Erythroblast (primary cell): ENCODE data around the gene DLGAP4.

ENCODE experiments used
- DNase-seq, 2 experiments: peaks; one replicate each; lab custom pipeline; 2025; lab: John Stamatoyannopoulos, UW
- GATA1 ChIP-seq: IDR thresholded peaks from 2 replicates; pipeline ENCODE4 v1.6.1; 2011; ENCODE audit warnings: low read depth, mild to moderate bottlenecking, control low read depth, low read length, moderate library complexity
- POLR2A ChIP-seq: IDR thresholded peaks from 2 replicates; pipeline ENCODE4 v1.6.1; 2011; ENCODE audit warnings: mild to moderate bottlenecking, low read length

The DLGAP4 gene

DNA sequence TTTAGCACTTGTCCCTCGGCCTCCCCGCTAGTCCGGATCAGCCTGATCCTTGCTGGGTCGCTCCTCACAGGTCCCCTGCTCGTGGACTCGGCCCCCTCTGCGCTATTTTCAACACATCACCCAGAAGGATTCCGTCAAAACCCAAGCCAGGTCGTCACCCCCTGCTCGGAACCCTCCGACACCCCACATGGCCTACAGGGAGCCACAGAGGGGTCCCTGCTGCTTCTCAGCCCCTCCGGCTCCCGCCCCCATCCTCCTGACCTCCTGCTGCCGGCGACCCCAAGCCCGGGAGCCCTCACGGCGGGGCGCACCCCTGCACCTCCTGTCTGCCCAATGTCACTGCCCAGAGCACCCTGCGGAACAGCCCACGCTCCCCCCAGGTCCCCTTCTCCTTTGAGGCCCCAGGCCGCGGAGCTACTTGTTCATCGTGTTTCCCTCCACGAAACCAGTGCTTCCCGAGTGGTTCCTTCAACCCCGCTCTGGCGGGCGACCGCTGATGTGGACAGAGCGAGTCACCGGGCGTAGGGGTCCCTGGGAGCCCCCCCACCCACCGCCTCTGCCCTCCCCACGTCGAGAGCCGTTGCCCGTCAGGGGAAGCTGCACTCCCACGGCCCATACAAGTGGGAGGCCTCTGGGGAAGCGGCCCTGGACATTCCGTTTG is 234.5 kb downstream of the DLGAP4 start:
- TF ChIP-seq GATA1, result no peak
- TF ChIP-seq POLR2A, result no peak
- DNase-seq, result no peak

DNA sequence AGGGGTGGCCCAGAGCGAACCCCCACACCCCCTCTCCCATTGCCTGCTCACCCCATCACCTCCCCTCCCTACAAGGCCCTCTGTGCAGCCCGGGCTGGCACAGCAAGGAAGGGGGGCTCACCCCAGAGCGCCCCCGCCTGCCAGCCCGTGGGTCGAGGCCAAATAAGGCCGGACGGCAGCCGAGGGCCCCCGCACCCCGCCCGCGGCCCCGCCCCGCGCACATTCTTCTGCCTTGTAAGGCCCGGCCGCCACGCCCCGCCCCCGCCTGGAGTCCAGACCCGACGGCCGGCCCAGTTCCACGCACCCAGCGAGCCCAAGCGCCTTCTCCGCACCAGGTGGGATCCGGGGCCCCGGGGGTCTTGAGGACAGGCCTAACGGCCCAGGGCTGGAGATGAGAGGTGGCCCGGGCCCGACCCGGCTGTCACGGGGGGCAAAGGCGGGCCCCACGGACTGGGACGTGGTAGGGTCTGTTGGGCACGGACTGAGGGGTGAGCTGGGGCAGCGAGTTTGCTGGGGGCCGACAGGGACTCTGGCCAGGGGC is 235.2 kb downstream of the DLGAP4 start, which contains the start of gene MYL9:
Gene MYL9 (plus strand): TSS at position 293 of the 541 bp plus-strand sequence. CDS start 3,366 bp downstream, outside the sequence.
- TF ChIP-seq POLR2A (no peak), GATA1 (no peak)
- DNase-seq, result peak; percentile 32 to 49

DNA sequence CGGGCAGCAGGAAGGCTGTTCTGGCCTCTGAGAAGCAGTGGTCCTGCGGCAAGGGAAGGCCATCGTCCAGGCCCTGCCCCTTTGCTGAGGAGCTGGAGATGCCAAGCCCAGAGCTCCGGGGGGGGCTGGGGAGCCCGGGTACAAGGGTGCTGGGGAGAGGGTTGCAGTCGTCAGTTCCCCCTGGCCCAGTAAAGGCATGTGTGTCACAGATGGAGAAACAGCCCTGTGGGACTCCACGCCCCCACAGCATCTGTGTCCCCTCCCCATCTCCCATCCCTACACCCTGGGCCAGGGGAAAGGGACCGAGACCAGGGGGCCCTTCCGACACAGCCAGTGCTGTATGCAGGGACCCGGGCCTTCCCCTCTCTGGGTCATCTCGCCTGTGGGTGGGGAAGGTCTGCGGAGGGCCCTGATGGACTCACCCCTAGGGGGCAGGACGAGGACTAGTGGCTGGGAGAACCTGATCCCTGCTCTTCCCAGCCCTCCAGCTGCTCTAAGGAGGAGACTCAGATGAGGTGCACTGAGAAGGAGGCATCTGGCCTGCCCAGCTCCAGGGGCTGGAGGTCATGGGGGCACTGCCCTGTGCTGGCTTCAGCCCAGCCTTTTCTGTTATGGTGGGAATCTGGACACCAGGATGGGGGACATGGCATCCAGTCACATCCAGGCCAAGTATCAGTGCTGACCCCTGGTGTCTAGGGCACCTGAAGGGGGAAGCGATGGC is 235.8 kb downstream of the DLGAP4 start:
- TF ChIP-seq GATA1, result no peak
- TF ChIP-seq POLR2A, result no peak
- no peak for DNase-seq

DNA sequence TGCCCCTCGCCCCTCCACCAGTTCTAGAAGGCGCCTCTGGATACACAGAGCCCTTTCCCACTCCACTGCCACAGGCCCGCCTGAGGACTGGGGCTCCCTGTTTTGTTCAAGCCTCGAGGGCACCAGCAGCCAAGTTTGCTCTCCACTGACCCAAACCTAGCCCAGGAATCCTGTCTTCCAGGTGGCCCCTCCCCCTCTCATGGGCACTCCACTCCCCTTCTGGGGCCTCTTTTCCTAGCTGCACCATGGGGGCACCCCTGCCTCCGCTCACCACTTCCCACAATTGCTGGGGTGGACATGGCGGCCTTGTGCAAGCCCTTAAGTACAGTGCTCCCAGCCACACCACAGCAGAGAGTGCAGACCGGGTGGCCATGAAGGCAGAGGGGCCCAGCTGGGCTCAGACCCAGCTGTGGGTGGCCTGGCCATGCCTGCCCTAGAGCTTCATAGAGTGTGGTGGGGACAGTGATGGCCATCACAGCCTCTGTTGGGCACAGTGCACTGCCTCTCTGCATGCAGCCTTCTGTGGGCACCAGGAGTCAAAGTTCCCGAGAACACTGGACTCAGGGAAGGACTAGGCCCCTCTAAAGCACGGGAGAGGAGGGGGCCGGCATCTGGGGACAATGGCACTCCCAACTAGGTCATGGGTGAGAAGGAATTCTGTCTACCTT is 236.5 kb downstream of the DLGAP4 start:
- TF ChIP-seq GATA1 (no peak), POLR2A (no peak)
- no peak for DNase-seq

DNA sequence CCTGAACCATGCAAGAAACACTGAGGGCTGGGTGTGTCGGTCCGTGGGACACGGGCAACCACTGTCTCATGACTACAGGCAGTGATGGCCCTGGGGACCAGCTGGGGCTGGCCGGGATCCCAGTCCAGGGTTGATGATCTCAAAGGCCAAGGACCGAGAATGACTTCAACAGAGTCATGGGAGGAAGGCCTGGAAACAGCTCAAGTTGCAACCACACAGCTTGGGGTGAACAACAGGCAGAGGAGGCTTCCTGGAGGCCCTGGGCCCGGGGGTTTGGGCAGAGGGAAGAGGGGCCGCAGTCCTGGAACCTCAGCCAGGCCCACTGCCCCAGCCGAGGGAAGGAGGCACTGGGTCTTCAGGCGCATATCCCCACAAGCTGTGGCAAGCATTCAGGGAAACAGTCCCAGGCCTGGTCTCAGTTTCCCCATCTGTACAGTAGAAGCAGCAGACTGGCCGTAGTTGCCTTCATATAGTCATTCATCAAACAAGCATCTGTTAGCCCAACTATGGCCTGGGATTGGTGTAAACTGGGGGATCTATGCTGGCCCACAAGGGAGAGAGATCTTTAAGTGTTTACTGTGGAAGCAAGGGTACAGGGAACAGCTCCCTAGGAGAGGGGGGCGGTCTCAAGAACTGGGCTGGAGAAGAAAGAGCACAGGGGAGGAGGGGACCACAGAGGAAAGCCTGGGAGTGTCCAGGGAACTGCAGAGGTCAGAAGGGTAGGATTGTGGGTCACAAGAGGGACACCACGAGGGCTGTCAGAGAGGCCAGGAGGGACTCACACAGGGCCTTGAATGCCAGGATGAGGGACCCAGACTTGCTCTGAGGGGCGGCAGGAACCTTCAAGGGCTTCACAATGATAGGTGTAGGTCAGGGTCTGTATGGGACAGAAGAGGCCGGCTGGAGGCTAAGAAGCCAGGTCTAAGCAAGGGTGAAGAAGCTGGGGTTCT is 237.3 kb downstream of the DLGAP4 start:
- DNase-seq, result no peak
- no peak for TF ChIP-seq POLR2A
- TF ChIP-seq GATA1, result no peak

DNA sequence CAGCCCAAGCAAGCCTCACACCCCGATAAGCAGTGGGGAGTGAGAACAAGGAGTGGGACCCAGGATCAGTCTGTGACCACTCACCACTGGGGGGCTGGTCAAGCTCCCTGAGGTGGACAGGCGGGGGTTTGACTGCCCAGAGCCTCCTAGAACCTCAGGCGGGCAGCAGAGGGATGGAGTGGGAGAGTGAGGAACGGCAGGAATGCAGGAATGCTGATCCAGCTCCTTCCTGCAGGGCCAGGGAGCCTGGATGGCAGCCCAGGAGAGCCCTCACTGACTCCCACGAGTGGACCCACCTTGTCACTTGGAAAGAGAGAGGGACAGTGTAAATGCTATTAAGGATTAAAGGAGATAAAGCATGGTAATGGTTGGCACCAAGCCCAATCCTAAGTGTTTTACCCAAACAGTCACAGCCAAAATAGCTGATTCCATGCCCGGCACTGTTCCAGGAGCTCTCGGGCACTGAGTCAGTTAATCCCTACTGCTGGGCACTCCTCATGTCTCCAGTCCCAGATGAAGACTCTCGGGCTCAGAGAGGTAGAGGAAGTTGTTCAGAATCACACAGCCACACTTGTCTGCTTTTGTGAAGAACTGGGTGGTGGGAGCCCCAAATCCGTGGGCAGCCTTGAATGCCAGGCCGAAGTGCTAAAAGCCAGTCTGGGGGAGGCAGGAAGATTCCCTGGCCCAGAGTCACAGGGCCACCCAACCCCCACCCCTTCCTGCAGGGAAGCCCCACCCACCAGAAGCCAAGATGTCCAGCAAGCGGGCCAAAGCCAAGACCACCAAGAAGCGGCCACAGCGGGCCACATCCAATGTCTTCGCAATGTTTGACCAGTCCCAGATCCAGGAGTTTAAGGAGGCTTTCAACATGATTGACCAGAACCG is 238.2 kb downstream of the DLGAP4 start:
- no peak for TF ChIP-seq GATA1
- TF ChIP-seq POLR2A, result no peak
- DNase-seq, result no peak

DNA sequence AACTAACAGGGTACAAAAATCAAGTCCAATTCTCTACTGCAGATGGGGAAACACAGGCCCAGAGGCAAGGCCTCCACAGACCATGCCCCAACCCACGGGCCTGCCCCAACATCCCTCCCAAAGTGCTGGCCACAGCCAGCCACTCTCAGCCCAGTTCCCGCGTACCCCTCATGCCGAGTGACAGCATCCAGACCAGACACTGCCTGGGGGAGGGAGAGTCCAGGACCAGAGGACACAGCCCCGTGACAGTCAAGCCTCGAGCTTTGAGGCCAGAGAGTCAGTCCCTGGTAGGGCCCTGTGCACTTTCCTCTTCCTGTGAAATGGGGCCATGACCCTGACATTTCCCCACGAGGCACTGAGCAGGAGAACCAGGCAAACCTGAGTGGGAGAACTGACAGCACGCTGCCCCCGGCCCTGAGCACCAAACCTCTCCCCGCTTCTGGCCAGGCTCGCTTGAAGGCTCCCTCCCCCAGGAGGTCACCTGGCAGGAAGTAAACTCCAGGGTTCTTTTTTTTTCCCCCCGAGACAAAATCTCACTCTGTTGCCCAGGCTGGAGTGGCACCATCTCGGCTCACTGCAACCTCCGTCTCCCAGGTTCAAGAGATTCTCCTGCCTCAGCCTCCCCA is 240.1 kb downstream of the DLGAP4 start:
- no peak for DNase-seq
- TF ChIP-seq POLR2A (no peak), GATA1 (no peak)

DNA sequence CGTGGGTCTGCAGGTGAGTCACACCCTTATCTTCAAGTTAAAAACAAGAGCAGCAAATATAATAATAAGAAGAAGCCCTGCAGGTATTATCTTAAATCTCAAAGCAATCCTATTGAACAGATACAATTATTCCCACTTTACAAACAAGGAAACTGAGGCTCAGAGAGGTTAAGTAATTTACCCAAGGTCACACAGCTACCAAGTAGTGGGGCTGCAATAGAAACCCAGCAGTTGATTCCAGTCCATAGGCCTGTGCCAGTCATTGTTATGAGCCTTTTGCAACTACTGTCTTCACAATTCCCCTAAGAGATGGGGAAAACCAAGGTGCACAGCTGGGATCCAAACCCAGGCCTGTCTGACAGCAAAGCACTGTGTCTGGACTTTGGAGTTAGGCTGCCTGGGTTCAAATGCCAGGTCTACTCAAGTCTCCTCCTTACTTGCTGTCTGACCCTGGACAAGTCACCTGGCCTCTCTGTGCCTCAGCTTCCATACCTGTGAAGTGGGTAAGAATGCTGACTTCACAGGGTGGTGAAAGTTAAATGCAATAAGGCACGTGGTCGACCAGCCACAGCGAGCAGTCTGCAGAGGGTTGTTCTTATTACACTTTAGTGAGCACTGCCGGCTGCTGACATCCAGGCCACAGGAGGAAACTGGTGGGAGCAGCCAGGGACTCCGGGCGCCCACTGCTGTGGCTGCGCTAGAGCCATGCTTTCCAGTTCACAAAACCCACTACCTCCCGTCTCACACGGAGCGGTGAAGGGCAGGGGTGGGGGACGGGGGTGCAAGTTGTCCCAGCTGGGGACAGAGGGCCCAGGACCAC is 241.3 kb downstream of the DLGAP4 start:
- TF ChIP-seq POLR2A (no peak), GATA1 (no peak)
- no peak for DNase-seq

DNA sequence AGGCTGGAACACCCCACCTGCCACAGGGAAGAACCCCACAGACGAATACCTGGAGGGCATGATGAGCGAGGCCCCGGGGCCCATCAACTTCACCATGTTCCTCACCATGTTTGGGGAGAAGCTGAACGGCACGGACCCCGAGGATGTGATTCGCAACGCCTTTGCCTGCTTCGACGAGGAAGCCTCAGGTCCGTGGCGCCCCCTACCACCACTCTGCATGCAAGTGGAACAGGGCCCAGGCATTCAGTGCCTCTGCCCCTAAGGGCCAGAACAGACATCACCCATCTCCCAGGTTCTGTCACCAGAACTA is 241.8 kb downstream of the DLGAP4 start:
- TF ChIP-seq GATA1 (no peak), POLR2A (no peak)
- no peak for DNase-seq

DNA sequence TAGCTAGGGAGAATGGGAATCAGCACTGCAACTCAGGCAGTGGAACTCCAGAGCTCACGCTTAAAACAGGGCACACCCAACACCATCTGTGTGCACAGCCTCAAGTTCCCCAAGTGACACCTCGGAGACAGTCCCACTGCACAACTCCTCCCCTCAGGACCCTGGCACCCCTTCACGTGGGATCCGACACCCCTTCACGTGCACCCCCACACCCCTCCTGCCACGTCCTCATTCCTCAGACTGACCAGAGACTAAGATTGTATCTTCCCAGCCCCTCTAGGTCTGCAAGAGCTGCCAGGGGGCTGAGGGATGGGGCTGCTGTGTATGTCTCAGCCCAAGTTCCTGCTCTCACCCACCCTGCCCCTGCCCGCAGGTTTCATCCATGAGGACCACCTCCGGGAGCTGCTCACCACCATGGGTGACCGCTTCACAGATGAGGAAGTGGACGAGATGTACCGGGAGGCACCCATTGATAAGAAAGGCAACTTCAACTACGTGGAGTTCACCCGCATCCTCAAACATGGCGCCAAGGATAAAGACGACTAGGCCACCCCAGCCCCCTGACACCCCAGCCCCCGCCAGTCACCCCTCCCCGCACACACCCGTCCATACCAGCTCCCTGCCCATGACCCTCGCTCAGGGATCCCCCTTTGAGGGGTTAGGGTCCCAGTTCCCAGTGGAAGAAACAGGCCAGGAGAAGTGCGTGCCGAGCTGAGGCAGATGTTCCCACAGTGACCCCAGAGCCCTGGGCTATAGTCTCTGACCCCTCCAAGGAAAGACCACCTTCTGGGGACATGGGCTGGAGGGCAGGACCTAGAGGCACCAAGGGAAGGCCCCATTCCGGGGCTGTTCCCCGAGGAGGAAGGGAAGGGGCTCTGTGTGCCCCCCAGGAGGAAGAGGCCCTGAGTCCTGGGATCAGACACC is 242.8 kb downstream of the DLGAP4 start:
- no peak for DNase-seq
- TF ChIP-seq POLR2A (no peak), GATA1 (no peak)

DNA sequence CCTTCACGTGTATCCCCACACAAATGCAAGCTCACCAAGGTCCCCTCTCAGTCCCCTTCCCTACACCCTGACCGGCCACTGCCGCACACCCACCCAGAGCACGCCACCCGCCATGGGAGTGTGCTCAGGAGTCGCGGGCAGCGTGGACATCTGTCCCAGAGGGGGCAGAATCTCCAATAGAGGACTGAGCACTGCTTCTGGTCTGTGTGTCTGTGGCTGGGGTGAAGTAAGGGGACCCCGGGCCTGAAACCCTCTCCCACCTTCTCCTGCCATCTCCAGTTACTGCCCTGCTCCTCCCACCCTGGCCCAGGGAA is 243.4 kb downstream of the DLGAP4 start:
- TF ChIP-seq POLR2A (no peak), GATA1 (no peak)
- no peak for DNase-seq
